GM21737 (cell line): ENCODE results near the gene FBXO31.
A peak's percentile ranks its signal among the peaks of the same experiment; 100 is the strongest.

Source experiments
- ATAC-seq: cut with Tn5 transposase; IDR thresholded peaks from one replicate; pipeline ENCODE4 v1.9.1; 2021; ENCODE audit warnings: mild to moderate bottlenecking, moderate library complexity; ENCODE audit not compliant: unreplicated experiment

FBXO31 gene

GRCh38 chr16:87330646-87331045 is 52.9 kb downstream of the FBXO31 start:
- no peak for ATAC-seq

- no peak for ATAC-seq
These were observed 53.3 kb downstream of the FBXO31 start for GRCh38 chr16:87330257-87330624.

GRCh38 chr16:87329436-87330256 is 53.9 kb downstream of the FBXO31 start:
- ATAC-seq, result no peak

- no peak for ATAC-seq
These were observed 54.7 kb downstream of the FBXO31 start for GRCh38 chr16:87328846-87329245.

DNA sequence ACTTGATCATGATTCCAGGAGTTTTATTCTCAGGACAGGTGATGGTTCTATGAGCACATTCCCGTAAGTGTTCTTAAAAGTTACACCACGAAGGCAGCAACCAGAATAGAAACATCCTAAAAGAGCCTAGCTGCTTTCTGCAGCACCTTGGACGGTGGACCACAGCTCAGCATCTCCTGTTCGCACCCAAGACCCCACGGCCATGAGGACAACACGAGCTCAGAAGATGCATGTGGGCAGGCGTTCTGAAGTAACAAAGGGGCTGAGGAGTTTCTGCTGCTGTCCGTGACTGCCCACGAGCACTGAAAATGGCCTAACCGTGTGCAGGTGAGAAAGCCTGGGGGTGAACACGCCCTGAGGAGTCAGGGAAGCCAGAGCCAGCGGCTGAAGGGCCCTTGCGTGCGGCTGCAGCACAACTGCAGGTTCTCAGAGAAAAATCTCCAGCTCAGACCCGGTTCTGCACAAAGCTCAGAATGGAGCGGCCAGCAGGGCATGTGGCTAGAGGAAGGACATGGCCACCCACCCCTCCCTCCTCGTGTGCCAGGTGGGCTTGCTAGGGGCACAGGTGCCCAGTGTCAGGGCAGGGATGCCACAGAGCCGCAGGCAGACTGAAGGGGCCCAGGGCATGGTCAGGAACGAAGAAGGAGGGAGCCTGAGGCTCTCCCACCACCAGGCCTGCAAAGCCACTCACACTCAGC is 55.6 kb downstream of the FBXO31 start:
- ATAC-seq, result no peak

DNA sequence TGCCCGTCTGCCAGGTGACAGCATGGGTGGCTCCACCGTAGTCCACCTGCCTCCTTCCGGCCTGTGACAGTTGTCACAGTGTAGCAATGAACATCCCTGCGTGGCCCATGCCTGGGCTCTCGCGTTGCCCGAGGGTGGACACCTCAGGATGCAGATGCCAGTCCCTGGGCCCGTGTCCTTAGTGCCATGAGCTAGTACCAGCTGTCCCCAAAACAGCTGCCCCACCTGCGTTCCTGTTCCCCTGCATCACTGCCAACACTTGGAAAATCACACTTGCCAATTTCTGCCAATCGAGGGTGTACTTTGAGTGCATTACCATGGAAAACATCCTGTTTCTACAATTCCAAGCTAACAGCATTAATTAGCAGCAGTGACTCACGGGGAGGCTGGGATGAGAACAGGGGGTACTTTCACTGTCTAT is 57.4 kb downstream of the FBXO31 start:
- ATAC-seq, result no peak

GRCh38 chr16:87325423-87325858 is 58.1 kb downstream of the FBXO31 start:
- no peak for ATAC-seq

GRCh38 chr16:87324411-87325275 is 58.9 kb downstream of the FBXO31 start:
- ATAC-seq, result no peak

DNA sequence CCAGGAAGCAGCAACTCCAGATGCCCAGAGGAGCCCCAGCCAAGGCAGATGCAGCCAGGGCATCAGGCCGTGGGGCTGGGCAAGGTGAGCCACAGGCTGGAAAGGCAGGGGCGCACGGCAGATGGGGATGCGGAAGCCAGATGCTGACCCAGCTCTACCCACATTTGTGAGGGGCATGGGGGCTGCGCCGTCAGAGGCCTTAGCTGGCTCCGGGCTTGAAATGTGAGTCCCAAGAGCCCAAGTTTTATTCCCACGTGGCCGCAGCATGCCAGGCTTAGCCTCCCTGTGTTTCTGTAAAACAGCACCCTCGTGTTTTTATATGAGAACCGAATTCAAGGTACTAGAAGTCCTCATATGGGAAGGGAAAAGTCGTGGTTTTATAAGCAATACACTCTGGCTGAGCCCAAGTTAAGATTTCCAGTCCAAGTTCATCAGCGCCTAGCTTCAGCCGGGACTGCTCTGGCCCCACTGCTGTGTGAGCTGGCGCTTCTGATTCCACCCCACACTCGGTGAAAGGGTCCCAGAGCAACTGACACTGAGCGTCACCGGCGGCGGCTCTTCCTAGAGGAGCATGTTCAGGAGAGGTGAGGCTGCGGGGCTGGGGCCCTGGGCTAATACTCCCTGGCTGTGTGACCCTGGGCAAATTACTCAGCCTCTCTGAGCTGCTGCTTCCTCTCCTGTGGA is 59.7 kb downstream of the FBXO31 start:
- ATAC-seq, result no peak

GRCh38 chr16:87322833-87323726 is 60.5 kb downstream of the FBXO31 start:
- no peak for ATAC-seq

DNA sequence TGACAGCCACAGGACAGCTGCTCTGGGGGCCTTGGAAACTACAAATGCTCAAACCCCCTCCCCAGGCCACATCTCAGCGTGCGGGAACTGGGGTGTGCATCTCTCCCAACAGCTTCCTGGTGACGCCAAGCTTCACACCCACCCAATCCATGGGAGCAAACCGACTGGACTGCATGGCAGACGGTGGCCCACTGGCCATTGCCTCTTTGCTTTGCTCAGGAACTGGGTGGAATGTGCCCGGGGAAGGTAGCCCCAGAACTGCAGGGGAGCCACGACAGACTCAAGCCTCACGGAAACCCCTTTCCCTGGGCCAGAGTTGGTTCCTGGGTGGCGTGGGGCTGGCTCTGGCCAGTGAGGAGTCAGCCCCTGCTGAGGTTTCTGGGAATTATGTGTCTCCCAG is 61.2 kb downstream of the FBXO31 start:
- no peak for ATAC-seq

DNA sequence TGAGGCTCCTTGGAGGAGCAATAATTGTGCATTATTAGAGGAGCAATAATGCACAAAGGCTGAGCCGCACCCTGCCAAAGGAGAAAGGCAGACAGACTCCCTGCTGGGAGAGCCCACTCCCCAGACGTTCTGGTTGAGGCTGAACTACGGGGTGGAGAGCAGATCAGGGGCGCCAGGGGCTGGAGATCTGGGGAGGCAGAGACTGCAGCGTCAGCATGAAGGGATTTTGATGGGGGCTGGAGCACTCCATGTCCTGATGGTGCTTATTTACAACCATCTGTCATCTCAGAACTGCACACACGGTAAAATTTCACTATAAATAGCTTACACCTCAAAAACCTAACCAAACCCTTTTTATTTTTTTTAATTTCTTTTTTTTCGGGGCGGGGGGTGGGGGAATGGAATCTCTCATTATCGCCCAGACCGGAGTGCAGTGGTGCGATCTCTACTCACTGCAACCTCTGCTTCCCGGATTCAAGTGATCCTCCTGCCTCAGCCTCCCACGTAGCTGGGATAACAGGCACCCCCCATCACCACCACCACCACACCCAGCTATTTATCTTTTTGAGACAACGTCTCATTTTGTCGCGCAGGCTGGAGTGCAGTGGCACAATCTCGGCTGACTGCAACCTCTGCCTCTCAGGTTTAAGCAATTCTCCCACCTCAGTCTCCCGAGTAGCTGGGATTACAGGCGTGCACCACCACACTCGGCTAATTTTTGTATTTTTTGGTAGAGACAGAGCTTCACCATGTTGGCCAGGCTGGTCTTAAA is 62.1 kb downstream of the FBXO31 start:
- no peak for ATAC-seq

GRCh38 chr16:87320510-87321227 is 62.9 kb downstream of the FBXO31 start:
- ATAC-seq, result no peak

- ATAC-seq, result no peak
These were observed 63.5 kb downstream of the FBXO31 start for GRCh38 chr16:87319997-87320491.

DNA sequence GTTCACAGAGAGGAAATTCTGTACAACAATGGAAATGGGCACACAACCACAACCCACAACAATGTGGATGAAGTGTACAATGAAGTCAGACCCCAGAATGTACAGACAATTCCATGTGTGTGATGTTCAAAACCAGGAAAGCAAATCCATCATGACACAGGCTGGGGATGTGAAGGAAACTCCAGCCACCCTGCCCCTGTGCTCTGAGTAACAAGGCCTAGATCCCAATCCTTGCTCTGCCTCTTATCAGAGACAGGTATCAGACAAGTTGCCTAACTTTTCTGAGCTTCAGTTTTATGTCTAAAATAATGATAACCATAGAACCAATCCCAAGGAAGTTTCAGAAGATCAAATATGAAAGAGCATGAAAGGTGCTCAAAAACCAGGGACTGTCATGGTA is 64.6 kb downstream of the FBXO31 start:
- no peak for ATAC-seq

DNA sequence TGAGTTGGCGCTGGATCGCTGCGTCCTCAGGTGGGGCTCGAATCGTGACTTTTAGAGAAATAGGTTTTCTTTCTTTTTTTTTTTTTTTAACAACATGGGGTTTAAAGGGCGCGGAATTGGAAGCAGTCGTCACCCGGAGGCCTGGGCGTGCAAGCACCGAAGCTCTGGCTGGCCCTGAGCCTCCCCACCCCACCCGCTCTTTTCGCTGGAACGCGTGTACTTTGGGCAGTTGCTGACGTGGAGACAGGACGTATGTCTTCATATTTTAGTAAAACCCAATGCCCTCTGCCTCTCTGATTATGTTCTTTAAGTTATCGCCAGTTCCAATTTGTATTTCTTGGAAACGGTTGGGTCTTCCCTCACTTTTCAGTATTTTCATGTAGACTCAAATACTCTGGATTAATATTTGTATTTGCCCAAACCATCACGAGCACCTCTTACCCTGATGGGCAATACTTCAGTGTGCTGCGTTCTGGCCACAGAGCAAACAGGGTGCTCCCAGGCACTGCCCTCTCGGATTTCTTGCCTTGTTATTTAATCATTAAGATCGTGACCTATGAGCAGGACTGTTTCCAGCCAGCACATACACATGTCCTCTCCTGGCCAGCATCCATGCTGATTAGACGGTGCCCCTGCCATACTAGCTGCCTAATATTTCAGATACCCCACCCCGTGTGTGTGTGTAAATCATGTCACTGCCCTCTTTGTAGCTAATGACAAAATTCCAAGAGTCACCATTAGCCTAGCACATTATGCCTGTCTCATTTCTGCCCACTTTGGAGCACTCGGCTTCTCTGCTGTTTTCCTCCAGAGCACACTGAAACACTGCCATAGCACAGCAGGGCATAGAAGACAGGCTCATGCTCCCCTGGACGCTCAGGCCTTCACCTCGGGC is 65.6 kb downstream of the FBXO31 start:
- peak; percentile 19 for ATAC-seq
